Measurements from ENCODE around the gene SMC4.

SMC4 gene

DNA sequence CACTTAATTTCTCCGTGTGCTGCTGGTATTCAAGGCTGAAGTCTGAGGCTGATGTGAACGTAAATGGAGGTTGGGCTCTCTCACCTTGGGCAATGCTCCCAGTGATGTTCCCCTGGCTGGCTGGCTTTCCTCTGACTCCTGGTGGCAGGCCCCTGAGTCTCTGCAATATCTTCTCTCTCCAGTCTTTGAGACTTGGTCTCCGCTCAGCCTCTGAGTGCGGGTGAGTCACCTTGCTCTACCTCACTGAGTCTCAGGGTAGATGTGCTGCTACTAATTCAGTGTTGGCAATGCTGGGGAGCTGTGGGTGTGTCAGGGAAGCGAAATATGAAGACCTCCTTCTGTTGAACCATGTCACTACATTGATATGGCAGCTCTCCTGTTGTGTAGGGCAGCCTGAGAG lies 81.5 kb downstream of the SMC4 start:
- no peak for DNase-seq

DNA sequence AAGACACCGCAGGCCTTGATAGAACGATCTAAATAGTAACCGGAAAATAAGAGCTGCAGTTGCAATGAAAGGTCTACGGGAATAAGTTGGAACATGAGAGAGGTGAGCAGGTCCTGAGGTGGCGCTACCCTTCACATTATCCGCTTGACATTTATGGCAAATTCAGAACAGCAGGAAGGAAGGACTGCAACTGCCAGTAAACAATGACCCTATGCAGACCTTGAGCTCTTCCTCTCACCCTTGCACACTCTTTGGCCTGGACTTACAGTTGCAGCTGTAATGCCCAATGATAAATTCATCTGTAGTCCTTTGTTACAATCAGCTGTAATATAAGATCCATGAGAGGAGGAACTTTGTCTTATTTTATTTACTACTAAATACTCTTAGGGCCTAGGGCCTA lies 82.4 kb downstream of the SMC4 start:
- DNase-seq: no peak

DNA sequence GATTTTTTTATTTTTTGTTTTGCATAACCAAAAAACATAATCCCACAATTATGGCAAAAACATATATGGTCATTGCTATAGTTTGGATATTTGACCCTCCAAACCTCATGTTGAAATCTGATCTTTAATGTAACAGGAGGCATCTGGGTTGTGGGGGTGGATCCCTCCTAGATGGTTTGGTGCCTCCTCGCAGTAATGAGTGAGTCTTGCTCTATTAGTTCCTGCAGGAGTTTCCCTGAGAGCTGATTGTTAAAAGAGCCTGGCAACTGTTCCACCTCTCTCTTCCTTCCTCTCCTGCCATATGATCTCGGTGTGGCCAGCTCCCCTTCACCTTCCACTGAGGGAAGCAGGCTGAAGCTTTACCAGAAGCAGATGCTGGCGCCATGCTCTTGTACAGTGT lies 83.3 kb downstream of the SMC4 start:
- no peak for DNase-seq
